Endothelial cell of umbilical vein (primary cell): Measurements from ENCODE around the gene YWHAQ. TPM values are rescaled to one million over a fixed set of nuclear protein-coding genes. Genes with fewer than 3 reads are reported as not detected.
A peak's percentile ranks its signal among the peaks of the same experiment; 100 is the strongest.

Source experiments
- BruUV-seq: library from RNA; stranded (reverse); fragments of 400-500 nt; replicated peaks from 2 replicates; lab custom pipeline; 2021; lab: Mats Ljungman, UMichigan
- CTCF ChIA-PET: fragments of 300-600, 350-600 bp; sonication (Branson Sonifier 250); formaldehyde crosslinking; loops from one replicate; lab custom pipeline; 2021; ENCODE audit warnings: antibody characterized with exemption, inconsistent platforms; lab: Charles Lee
- POLR2A ChIA-PET: fragments of 300-600, 350-600 bp; sonication (Branson Sonifier 250); formaldehyde crosslinking; loops from one replicate; lab custom pipeline; 2021; ENCODE audit warnings: antibody characterized with exemption, inconsistent platforms; lab: Charles Lee
- DNase-seq: peaks from one replicate; pipeline ENCODE4 v3.0.0-alpha.2; 2011; ENCODE audit warnings: low read depth, low spot score
- FAIRE-seq: peaks from 2 replicates; lab custom pipeline; 2011; peaks lifted over from hg19 to GRCh38; lab: Jason Lieb, UNC
- H2AFZ ChIP-seq: 2 replicates; pipeline ENCODE4 v1.6.0; 2012; ENCODE audit warnings: low read depth, low read length, control low read depth, inconsistent platforms
- H3K27ac ChIP-seq: 2 replicates; pipeline ENCODE4 v1.5.1; 2011; ENCODE audit warnings: low read depth, mild to moderate bottlenecking, control low read depth, low read length, moderate library complexity; ENCODE audit not compliant: insufficient read depth
- H3K27me3 ChIP-seq, 2 experiments: 2 replicates each; pipeline versions ENCODE4 v1.6.0 to v1.6.1; 2011; ENCODE audit warnings: low read length in 2 of 2, mixed read lengths in 1 of 2; ENCODE audit not compliant: control insufficient read depth in 2 of 2, insufficient read depth in 2 of 2
- H3K36me3 ChIP-seq, 2 experiments: 2 replicates in 1 of 2; 3 replicates in 1 of 2; pipeline ENCODE4 v1.5.1; 2011; ENCODE audit warnings: low read length in 2 of 2, mild to moderate bottlenecking in 1 of 2, moderate library complexity in 1 of 2; ENCODE audit not compliant: control insufficient read depth in 2 of 2, insufficient read depth in 2 of 2; ENCODE audit errors: extremely low read depth in 1 of 2
- H3K4me1 ChIP-seq: 3 replicates; pipeline ENCODE4 v1.5.1; 2011; ENCODE audit warnings: mild to moderate bottlenecking, low read length; ENCODE audit not compliant: control insufficient read depth, insufficient read depth; ENCODE audit errors: extremely low read depth
- H3K4me2 ChIP-seq: 2 replicates; pipeline ENCODE4 v1.6.1; 2011; ENCODE audit warnings: low read length, control low read depth, mixed read lengths; ENCODE audit not compliant: insufficient read depth
- H3K4me3 ChIP-seq, 3 experiments: fragments of 200-600 bp in 1 of 3; sonication (generic), shearing (Covaris generic) in 1 of 3; replicated peaks in 1 of 3; 2 replicates each; pipeline ENCODE4 v1.5.1; 2011 to 2016; ENCODE audit warnings: control low read depth in 3 of 3, low read length in 3 of 3, mild to moderate bottlenecking in 2 of 3, inconsistent platforms in 1 of 3, low read depth in 1 of 3, moderate library complexity in 1 of 3; ENCODE audit not compliant: insufficient read depth in 1 of 3
- H3K79me2 ChIP-seq: 2 replicates; pipeline ENCODE4 v1.6.0; 2012; ENCODE audit warnings: low read length, inconsistent platforms; ENCODE audit not compliant: control insufficient read depth, insufficient read depth
- H3K9ac ChIP-seq: replicated peaks from 2 replicates; pipeline ENCODE3; 2011; ENCODE audit warnings: low read length, control low read depth; ENCODE audit not compliant: insufficient read depth; ENCODE audit errors: extremely low read depth
- H3K9me1 ChIP-seq: replicated peaks from 3 replicates; pipeline ENCODE4 v1.6.0; 2011; ENCODE audit warnings: mild to moderate bottlenecking, low read length; ENCODE audit not compliant: control insufficient read depth, insufficient read depth; ENCODE audit errors: extremely low read depth
- H3K9me3 ChIP-seq: replicated peaks from 2 replicates; pipeline ENCODE4 v1.5.1; 2012; ENCODE audit warnings: low read length, inconsistent platforms; ENCODE audit not compliant: control insufficient read depth, insufficient read depth
- H4K20me1 ChIP-seq: replicated peaks from 2 replicates; pipeline ENCODE3; 2011; ENCODE audit warnings: mild to moderate bottlenecking, low read length; ENCODE audit not compliant: control insufficient read depth, insufficient read depth; ENCODE audit errors: extremely low read depth
- EZH2 ChIP-seq: IDR thresholded peaks from 2 replicates; pipeline ENCODE4 v1.6.1; 2012; ENCODE audit warnings: borderline replicate concordance, low read depth, mild to moderate bottlenecking, moderate library complexity, low read length, inconsistent platforms; ENCODE audit not compliant: severe bottlenecking
- FOS ChIP-seq: IDR thresholded peaks from 2 replicates; pipeline ENCODE4 v1.6.1; 2011; ENCODE audit warnings: mild to moderate bottlenecking, low read length, moderate library complexity, borderline replicate concordance; ENCODE audit not compliant: insufficient read depth
- GATA2 ChIP-seq: IDR thresholded peaks from 2 replicates; pipeline ENCODE4 v1.7.0; 2011; ENCODE audit warnings: low read depth, mild to moderate bottlenecking, moderate library complexity, mixed read lengths, low read length; ENCODE audit not compliant: insufficient read length, insufficient read depth
- JUN ChIP-seq: IDR thresholded peaks from 2 replicates; pipeline ENCODE4 v1.6.1; 2011; ENCODE audit warnings: borderline replicate concordance, low read depth; ENCODE audit not compliant: insufficient read length, insufficient read depth
- MYC ChIP-seq: IDR thresholded peaks from one replicate; pipeline ENCODE4 v1.6.1; 2011; ENCODE audit warnings: mild to moderate bottlenecking, low read depth, low read length
- POLR2A ChIP-seq: IDR thresholded peaks from 2 replicates; pipeline ENCODE4 v1.6.1; 2012; ENCODE audit warnings: low read depth, mild to moderate bottlenecking, control low read depth, low read length
- POLR2AphosphoS5 ChIP-seq: IDR thresholded peaks from 2 replicates; pipeline ENCODE4 v1.6.1; 2012; ENCODE audit warnings: low read depth, mild to moderate bottlenecking, control low read depth, low read length, moderate library complexity; ENCODE audit not compliant: insufficient read depth
- dilution Hi-C: fragments of 300-500 bp; cut with MboI; formaldehyde crosslinking; loops from one replicate; pipeline ENCODE4 v1.15.0; 2019; ENCODE audit warnings: low sequenced_read_pairs; ENCODE audit not compliant: extremely low pct_ligation_motif_present
- intact Hi-C: fragments of 100-400 bp; cut with micrococcal nuclease; formaldehyde crosslinking; loops from one replicate; pipeline ENCODE4 v1.10.0; 2022
- polyA plus RNA-seq, 4 experiments: library from polyadenylated mRNA; depleted of rRNA in 3 of 4; stranded (reverse) in 3 of 4; unstranded in 1 of 4; fragments of >200 nt; gene quantifications; 2 replicates each; pipeline versions ENCODE4 v1.2.1 to v1.2.3, GENCODE V29; 2011 to 2012; ENCODE audit warnings: missing spikeins in 1 of 4
- total RNA-seq: library from RNA; stranded (reverse); gene quantifications from 2 replicates; pipeline ENCODE4 v1.2.3, GENCODE V29; 2021
- TF ChIP-seq, protein P1 (sequence below), 2 donors: IDR thresholded peaks; 1 replicate in 1 of 2; 2 replicates in 1 of 2; pipeline ENCODE4 v1.5.1; 2011; ENCODE audit warnings: low read length in 2 of 2, mild to moderate bottlenecking in 2 of 2, moderate library complexity in 2 of 2, control low read depth in 1 of 2, inconsistent platforms in 1 of 2, low read depth in 1 of 2; ENCODE audit not compliant: insufficient read depth in 1 of 2; ENCODE audit errors: extremely low read depth in 1 of 2

The YWHAQ gene
- total and polyA plus RNA-seq, 2 donors (not counting 3 experiments of a cell fraction or from before 2014, with no cell fraction given) = 217 to 456 TPM

DNA sequence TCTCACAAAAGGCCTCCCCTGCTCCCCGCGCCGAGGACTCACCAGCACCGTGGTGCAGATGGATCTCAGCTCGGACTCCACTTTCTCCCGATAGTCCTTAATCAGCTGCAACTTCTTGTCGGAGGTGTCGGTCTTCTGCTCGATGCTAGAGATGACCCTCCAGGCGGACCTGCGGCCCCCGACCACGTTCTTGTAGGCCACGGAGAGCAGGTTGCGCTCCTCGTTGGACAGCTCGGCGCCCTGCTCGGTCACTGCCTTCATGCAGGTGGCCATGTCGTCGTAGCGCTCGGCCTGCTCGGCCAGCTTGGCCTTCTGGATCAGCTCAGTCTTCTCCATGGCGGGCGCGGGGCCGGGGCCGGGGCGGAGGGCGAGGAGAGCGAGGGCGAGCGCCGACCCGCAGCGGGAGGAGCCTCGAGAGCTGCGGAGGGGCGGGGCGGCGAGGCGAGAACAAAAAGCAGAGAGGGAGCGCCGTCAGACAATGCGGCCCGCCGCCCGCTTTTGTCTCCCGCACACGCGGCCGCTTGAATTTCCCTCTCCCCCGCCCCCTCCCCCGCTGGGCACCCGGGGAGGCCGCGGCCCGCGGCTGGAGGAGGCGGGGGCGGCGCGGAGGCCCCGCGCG is 571 bp downstream of the YWHAQ start:
- Histone ChIP-seq H3K36me3 (peaks cover 0 to 7% of the 10 kb centered on the region in 2 experiments), H3K9me3 (no peaks in the 10 kb centered on the region), H3K79me2 (peaks cover 50% of the 10 kb centered on the region), H3K4me3 (peak overlapping the region; percentile 64 to 97 (median 89)), H2AFZ (no peak overlapping the region), H3K9ac (peak overlapping the region; percentile 77), H4K20me1 (peaks cover 20% of the 10 kb centered on the region), H3K27ac (peak overlapping the region; percentile 51), H3K4me1 (peaks cover 22% of the 10 kb centered on the region), H3K4me2 (peak overlapping the region; percentile 86), H3K9me1 (no peaks in the 10 kb centered on the region), H3K27me3 (no peaks in the 10 kb centered on the region)
- BruUV-seq = no TSS peak
- intact Hi-C loops = loop anchor here (2.0 to 10.0 kb wide), 2 partner anchors 207 to 415 kb away; partner anchors contain the start of genes CPSF3, ITGB1BP1 and KLF11
- TF ChIP-seq POLR2AphosphoS5 = no peak
- TF ChIP-seq POLR2A = peak; percentile 50
- ChIA-PET CTCF (interaction anchor here (0.6 to 2.6 kb wide), 15 partner anchors 10 to 184 kb away, joined by 3 to 25 read pairs (median 3); no protein-coding TSS in a partner anchor), POLR2A (interaction anchor here (0.5 to 2.1 kb wide), 14 partner anchors 8 to 213 kb away, joined by 3 to 11 read pairs (median 4); partner anchors contain the start of genes ADAM17 and TAF1B)
- peak; percentile 69 for FAIRE-seq
- dilution Hi-C loops = no loop called here
- DNase-seq = peak; percentile 73

DNA sequence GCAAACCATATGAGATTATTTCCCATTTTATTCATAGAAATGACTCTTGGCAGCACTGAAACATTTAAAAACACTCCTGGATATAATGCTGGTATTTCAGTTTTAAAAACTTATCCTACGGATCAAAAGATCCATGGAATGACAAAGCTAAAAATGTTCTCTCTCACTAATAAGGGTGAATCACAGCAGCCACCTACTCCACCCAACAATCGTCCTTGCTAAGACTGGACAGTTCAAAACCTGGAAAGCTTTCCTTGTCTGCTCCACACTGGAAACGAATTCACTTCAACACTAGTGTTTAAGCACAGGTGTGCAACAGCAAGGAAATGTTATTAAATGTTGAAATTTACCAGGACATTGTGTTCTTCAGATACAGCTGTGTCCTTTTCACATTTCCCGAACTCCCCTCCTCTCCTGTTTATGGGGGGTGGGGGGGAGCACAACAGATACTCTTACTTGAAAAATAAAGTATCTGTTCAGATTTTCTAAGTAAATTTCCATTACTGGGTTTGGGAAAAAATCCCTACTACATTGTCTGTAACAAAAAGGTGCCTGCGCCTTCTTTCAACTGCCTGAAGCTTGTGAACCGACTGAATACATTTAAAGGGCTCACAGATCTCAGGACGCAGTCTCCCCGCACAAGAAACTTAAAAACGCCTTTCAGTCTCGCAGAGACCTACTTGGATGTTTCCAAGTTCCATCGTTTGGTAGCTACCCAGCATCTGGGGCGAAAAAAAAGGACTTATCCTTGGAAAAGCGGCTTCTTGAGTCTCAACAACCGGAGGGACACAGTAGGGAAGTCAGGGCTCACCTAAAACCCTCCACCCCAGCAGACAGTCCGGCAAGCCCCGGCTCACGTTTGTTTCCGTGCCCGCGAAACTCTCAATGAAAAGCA is 1.3 kb downstream of the YWHAQ start:
- ChIA-PET POLR2A (interaction anchor here (0.6 to 2.1 kb wide), 7 partner anchors 9 to 130 kb away, joined by 3 to 11 read pairs (median 8); partner anchors contain the start of gene ADAM17), CTCF (interaction anchor here (0.9 to 2.6 kb wide), 11 partner anchors 9 to 185 kb away, joined by 3 to 25 read pairs (median 5); no protein-coding TSS in a partner anchor)
- Histone ChIP-seq H3K27me3 (no peaks in the 10 kb centered on the region), H4K20me1 (peaks cover 21% of the 10 kb centered on the region), H3K36me3 (peaks cover 0 to 7% of the 10 kb centered on the region in 2 experiments), H3K4me2 (peak overlapping the region; percentile 86), H3K9me3 (no peaks in the 10 kb centered on the region), H3K79me2 (peaks cover 58% of the 10 kb centered on the region), H3K4me3 (peak overlapping the region; percentile 64 to 97 (median 89)), H3K4me1 (peaks cover 22% of the 10 kb centered on the region), H3K9me1 (no peaks in the 10 kb centered on the region), H3K9ac (peak overlapping the region; percentile 77), H3K27ac (peak overlapping the region; percentile 51), H2AFZ (no peak overlapping the region)
- TSS peak; percentile 31 for BruUV-seq
- TF ChIP-seq POLR2A (no peak), POLR2AphosphoS5 (no peak), JUN (no peak), MYC (no peak), FOS (peak; percentile 24), GATA2 (no peak), EZH2 (no peak)
- TF ChIP-seq, protein P1, sequence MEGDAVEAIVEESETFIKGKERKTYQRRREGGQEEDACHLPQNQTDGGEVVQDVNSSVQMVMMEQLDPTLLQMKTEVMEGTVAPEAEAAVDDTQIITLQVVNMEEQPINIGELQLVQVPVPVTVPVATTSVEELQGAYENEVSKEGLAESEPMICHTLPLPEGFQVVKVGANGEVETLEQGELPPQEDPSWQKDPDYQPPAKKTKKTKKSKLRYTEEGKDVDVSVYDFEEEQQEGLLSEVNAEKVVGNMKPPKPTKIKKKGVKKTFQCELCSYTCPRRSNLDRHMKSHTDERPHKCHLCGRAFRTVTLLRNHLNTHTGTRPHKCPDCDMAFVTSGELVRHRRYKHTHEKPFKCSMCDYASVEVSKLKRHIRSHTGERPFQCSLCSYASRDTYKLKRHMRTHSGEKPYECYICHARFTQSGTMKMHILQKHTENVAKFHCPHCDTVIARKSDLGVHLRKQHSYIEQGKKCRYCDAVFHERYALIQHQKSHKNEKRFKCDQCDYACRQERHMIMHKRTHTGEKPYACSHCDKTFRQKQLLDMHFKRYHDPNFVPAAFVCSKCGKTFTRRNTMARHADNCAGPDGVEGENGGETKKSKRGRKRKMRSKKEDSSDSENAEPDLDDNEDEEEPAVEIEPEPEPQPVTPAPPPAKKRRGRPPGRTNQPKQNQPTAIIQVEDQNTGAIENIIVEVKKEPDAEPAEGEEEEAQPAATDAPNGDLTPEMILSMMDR (IDR thresholded peaks at IDR 0.05; ENCODE audit: extremely low read depth in 1 of 2, insufficient read depth in 1 of 2, low read depth in 1 of 2, low read length in 2 of 2) = no peak
- DNase-seq (peak; percentile 39), FAIRE-seq (peak; percentile 84)
- dilution Hi-C loops = no loop called here
- intact Hi-C loops = loop anchor here (1.0 to 10.0 kb wide), 3 partner anchors 21 to 415 kb away; partner anchors contain the start of genes CPSF3, ITGB1BP1 and KLF11
